ENCODE data around the gene AMZ1. TPM values are rescaled to one million over a fixed set of nuclear protein-coding genes. Genes with fewer than 3 reads are reported as not detected.

The AMZ1 gene
- total RNA-seq, 1 experiment from 2014 or later: 0.74 TPM

- H3K27me3 Mint-ChIP-seq (ENCODE audit: low read depth): peaks cover 1% of the 10 kb centered on the region
- H4K5ac ChIP-seq (ENCODE audit: insufficient read length, low read depth, low read length): no peak overlapping the region
- no peak for DNase-seq
- no peak overlapping the region for H3K27ac Mint-ChIP-seq
- H3K9me3 Mint-ChIP-seq: no peaks in the 10 kb centered on the region
- H3K4me2 ChIP-seq (ENCODE audit: insufficient read depth, insufficient read length, low read length): no peak overlapping the region
- H3K18ac ChIP-seq (ENCODE audit: insufficient read length, low read depth, low read length): no peak overlapping the region
- no peak overlapping the region for H2BK20ac ChIP-seq (ENCODE audit: low read depth, low read length, poor library complexity, severe bottlenecking)
- H2BK5ac ChIP-seq (ENCODE audit: insufficient read length, low read length): no peak overlapping the region
- H4K8ac ChIP-seq (replicated peaks; ENCODE audit: insufficient read length, low read depth, low read length): no peak overlapping the region
- H3K27me3 ChIP-seq (ENCODE audit: insufficient read depth, low read length): no peaks in the 10 kb centered on the region
- TF ChIP-seq CTCF (conservative IDR thresholded peaks at IDR 0.05): no peak
- H2AK5ac ChIP-seq (ENCODE audit: insufficient read length, low read length): no peak overlapping the region
- H3K27ac ChIP-seq (ENCODE audit: insufficient read length, low read depth, low read length): no peak overlapping the region
- no peak overlapping the region for H3K4ac ChIP-seq (ENCODE audit: low read depth, low read length)
- H3T11ph ChIP-seq (ENCODE audit: low read length): no peak overlapping the region
- no peak overlapping the region for H3K56ac ChIP-seq (ENCODE audit: insufficient read length, low read depth, low read length)
- H3K79me2 ChIP-seq (ENCODE audit: insufficient read depth, low read length): no peaks in the 10 kb centered on the region
- H3K36me3 Mint-ChIP-seq (ENCODE audit: insufficient read depth in 1 of 3, low read depth in 3 of 3): peaks cover 0 to 1% (median 0%) of the 10 kb centered on the region in 3 experiments; a peak in 2 of 7 replicates
- H2AFZ ChIP-seq (ENCODE audit: low read length): no peak overlapping the region
- no peaks in the 10 kb centered on the region for H4K20me1 ChIP-seq (ENCODE audit: control insufficient read depth, insufficient read depth, insufficient read length)
- H3K9ac ChIP-seq (ENCODE audit: extremely low read depth, insufficient read length, low read length): no peak overlapping the region
- H2BK15ac ChIP-seq (ENCODE audit: low read depth, low read length): no peak overlapping the region
- H3K4me1 ChIP-seq (ENCODE audit: insufficient read depth, low read length): no peaks in the 10 kb centered on the region
- H2BK12ac ChIP-seq (ENCODE audit: insufficient read length, low read depth, low read length): no peak overlapping the region
- no peaks in the 10 kb centered on the region for H3K79me1 ChIP-seq (ENCODE audit: insufficient read depth, low read depth, low read length, poor library complexity, severe bottlenecking)
- H3K9me3 ChIP-seq (ENCODE audit: control insufficient read depth, low read depth, low read length): no peaks in the 10 kb centered on the region
- H2BK120ac ChIP-seq (ENCODE audit: low read depth, low read length, poor library complexity, severe bottlenecking): no peak overlapping the region
- no CpG with 5 or more reads among the region's 14 CpGs for whole genome bisulfite sequencing (ENCODE audit: extremely low coverage, insufficient read length, low lambda C conversion rate)
- no peak overlapping the region for H3K23ac ChIP-seq (ENCODE audit: insufficient read length, low read depth, low read length)
- H3K14ac ChIP-seq (ENCODE audit: insufficient read depth, low read length): no peak overlapping the region
- H3K4me3 Mint-ChIP-seq: no peak overlapping the region
- H4K91ac ChIP-seq (ENCODE audit: insufficient read length, low read depth, low read length): no peak overlapping the region
- peaks cover 17 to 20% of the 10 kb centered on the region in 2 experiments for H3K4me1 Mint-ChIP-seq
- no peaks in the 10 kb centered on the region for H3K23me2 ChIP-seq (ENCODE audit: insufficient read length, low read depth, low read length, poor library complexity, severe bottlenecking)
Observed at GRCh38 chr7:2705371-2706096, 17.5 kb downstream of the AMZ1 start.

All from H9 (cell line).